HG03575 (cell line): ENCODE data around the gene C19orf67.

Source experiments
- ATAC-seq: cut with Tn5 transposase; IDR thresholded peaks from one replicate; pipeline ENCODE4 v1.9.1; 2021; ENCODE audit not compliant: unreplicated experiment, insufficient number of reproducible peaks, low FRiP score; ENCODE audit errors: extremely low read depth

C19orf67 gene

GRCh38 chr19:14112051-14112808 is 26.6 kb upstream of the C19orf67 start:
- no peak for ATAC-seq

GRCh38 chr19:14111486-14111885 is 25.9 kb upstream of the C19orf67 start:
- no peak for ATAC-seq

- no peak for ATAC-seq
Measured at GRCh38 chr19:14110650-14111049, 25.1 kb upstream of the C19orf67 start.

- ATAC-seq = no peak
Measured at GRCh38 chr19:14107581-14108461, 22.2 kb upstream of the C19orf67 start.

GRCh38 chr19:14106840-14107239 is 21.3 kb upstream of the C19orf67 start:
- no peak for ATAC-seq

- no peak for ATAC-seq
Measured at GRCh38 chr19:14105680-14106079, 20.1 kb upstream of the C19orf67 start.

GRCh38 chr19:14103310-14103709 is 17.7 kb upstream of the C19orf67 start:
- no peak for ATAC-seq

GRCh38 chr19:14102756-14103155 is 17.2 kb upstream of the C19orf67 start:
- ATAC-seq = no peak

- ATAC-seq = no peak
Measured at GRCh38 chr19:14102102-14102696, 16.6 kb upstream of the C19orf67 start.

GRCh38 chr19:14101003-14101545 is 15.5 kb upstream of the C19orf67 start:
- ATAC-seq = no peak

GRCh38 chr19:14097532-14098151 is 12.1 kb upstream of the C19orf67 start:
- ATAC-seq = no peak

GRCh38 chr19:14096272-14096992 is 10.8 kb upstream of the C19orf67 start:
- no peak for ATAC-seq

- no peak for ATAC-seq
Measured at GRCh38 chr19:14094854-14095253, 9.3 kb upstream of the C19orf67 start.

- no peak for ATAC-seq
Measured at GRCh38 chr19:14093117-14093823, 7.7 kb upstream of the C19orf67 start.

GRCh38 chr19:14091813-14092462 is 6.4 kb upstream of the C19orf67 start:
- ATAC-seq = no peak

GRCh38 chr19:14091081-14091812 is 5.7 kb upstream of the C19orf67 start:
- ATAC-seq = no peak

- ATAC-seq = no peak
Measured at GRCh38 chr19:14090509-14091080, 5.0 kb upstream of the C19orf67 start, which contains the start of gene SAMD1. Gene SAMD1, minus strand, starts transcription at chr19:14090751.
